Testis (tissue), 2 donors: ENCODE data around the gene GRIA1.

Experiments
- CTCF ChIP-seq, 3 experiments: fragments of 450-650 bp in 2 of 3; fragments of 200-600 bp in 1 of 3; sonication (generic) in 1 of 3; IDR thresholded peaks; one replicate each; pipeline ENCODE4 v1.5.1; 2016 to 2019; ENCODE audit warnings: antibody characterized with exemption in 3 of 3, mild to moderate bottlenecking in 2 of 3, moderate library complexity in 1 of 3
- POLR2A ChIP-seq: fragments of 450-650 bp; IDR thresholded peaks from one replicate; pipeline ENCODE4 v1.6.1; 2017; ENCODE audit warnings: antibody characterized with exemption, mild to moderate bottlenecking, moderate library complexity

- TF ChIP-seq POLR2A (no peak), CTCF (IDR thresholded peaks at IDR 0.05) (no peak)
These were observed 228.9 kb downstream of the GRIA1 start for GRCh38 chr5:153719324-153719723.
